ENCODE data around the gene SMARCA4. TPM values are rescaled to one million over a fixed set of nuclear protein-coding genes. Genes with fewer than 3 reads are reported as not detected.

SMARCA4 gene
- polyA plus RNA-seq, 4 donors = 54.6 to 71.6 (median 66.1) TPM

DNA sequence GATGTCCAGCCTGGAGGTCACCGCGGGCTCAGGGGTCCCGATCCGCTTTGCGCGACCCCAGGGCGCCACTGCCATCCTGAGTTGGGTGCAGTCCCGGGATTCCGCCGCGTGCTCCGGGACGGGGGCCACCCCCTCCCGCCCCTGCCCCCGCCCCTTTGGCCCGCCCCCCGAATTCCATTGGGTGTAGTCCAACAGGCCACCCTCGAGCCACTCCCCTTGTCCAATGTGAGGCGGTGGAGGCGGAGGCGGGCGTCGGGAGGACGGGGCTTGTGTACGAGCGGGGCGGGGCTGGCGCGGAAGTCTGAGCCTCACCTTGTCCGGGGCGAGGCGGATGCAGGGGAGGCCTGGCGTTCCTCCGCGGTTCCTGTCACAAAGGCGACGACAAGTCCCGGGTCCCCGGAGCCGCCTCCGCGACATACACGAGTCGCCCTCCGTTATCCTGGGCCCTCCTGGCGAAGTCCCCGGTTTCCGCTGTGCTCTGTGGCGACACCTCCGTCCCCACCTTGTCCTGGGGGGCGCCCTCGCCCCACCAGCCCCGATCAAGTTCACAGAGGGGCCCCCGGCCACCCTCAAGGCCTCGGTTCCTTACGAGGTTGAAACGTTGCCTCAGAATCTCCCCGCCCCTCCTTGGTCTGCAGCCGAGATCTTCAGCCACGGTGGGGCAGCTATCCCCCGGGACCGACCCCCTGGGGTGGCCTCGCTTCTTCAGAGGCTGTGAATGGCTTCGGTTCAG, 129.6 kb downstream of the SMARCA4 start:
- H3K9me3 ChIP-seq (ENCODE audit: control insufficient read depth in 2 of 2, insufficient read depth in 1 of 2, low read depth in 1 of 2, low read length in 1 of 2) = no peaks in the 10 kb centered on the region
- peak overlapping the region; percentile 98 to 100 (median 99) for H3K27ac ChIP-seq (ENCODE audit: low read depth in 1 of 3, low read length in 2 of 3)
- H3K27me3 ChIP-seq (ENCODE audit: control insufficient read depth in 3 of 3, insufficient read depth in 3 of 3, low read length in 3 of 3) = no peaks in the 10 kb centered on the region
- peaks cover 0 to 23% (median 2%) of the 10 kb centered on the region in 3 donors for H3K36me3 ChIP-seq (ENCODE audit: control insufficient read depth in 3 of 3, insufficient read depth in 2 of 3, low read depth in 1 of 3, low read length in 3 of 3)
- 0 to 1% (median 0%) methylated on average over 24 to 64 of the region's 64 CpGs for WGBS, 3 donors
- DNase-seq = peak; percentile 97 to 99
- peaks cover 2 to 28% (median 11%) of the 10 kb centered on the region in 3 donors for H3K4me1 ChIP-seq (ENCODE audit: control insufficient read depth in 3 of 3, insufficient read depth in 2 of 3, low read depth in 1 of 3, low read length in 2 of 3)
- no peak for FAIRE-seq
- peak overlapping the region; percentile 81 to 83 (median 82) for H3K4me3 ChIP-seq (ENCODE audit: low read depth in 1 of 3, low read length in 3 of 3)

GRCh38 chr19:11090997-11091702, 130.3 kb downstream of the SMARCA4 start:
- DNase-seq (peak in 1 of 2 donors; percentile 24), FAIRE-seq (no peak)

GRCh38 chr19:11091703-11092153, 130.9 kb downstream of the SMARCA4 start:
- Histone ChIP-seq H3K36me3 (ENCODE audit: control insufficient read depth in 3 of 3, insufficient read depth in 2 of 3, low read depth in 1 of 3, low read length in 3 of 3) (peaks cover 0 to 35% (median 2%) of the 10 kb centered on the region in 3 donors), H3K27me3 (ENCODE audit: control insufficient read depth in 3 of 3, insufficient read depth in 3 of 3, low read length in 3 of 3) (no peaks in the 10 kb centered on the region), H3K4me1 (ENCODE audit: control insufficient read depth in 3 of 3, insufficient read depth in 2 of 3, low read depth in 1 of 3, low read length in 2 of 3) (peaks cover 2 to 38% (median 21%) of the 10 kb centered on the region in 3 donors), H3K9me3 (ENCODE audit: control insufficient read depth in 2 of 2, insufficient read depth in 1 of 2, low read depth in 1 of 2, low read length in 1 of 2) (no peaks in the 10 kb centered on the region), H3K27ac (ENCODE audit: low read depth in 1 of 3, low read length in 2 of 3) (peak overlapping the region; percentile 98 to 100 (median 99)), H3K4me3 (ENCODE audit: low read depth in 1 of 3, low read length in 3 of 3) (peak overlapping the region in 2 of 3 donors; percentile 66 to 82)
- DNase-seq = peak; percentile 82 to 83
- 2 to 25% (median 5%) methylated on average over 8 of the region's 8 CpGs for WGBS, 3 donors
- no peak for FAIRE-seq

More at GRCh38 chr19:11090997-11091702, 130.3 kb downstream of the SMARCA4 start:
- Histone ChIP-seq H3K4me3 (ENCODE audit: low read depth in 1 of 3, low read length in 3 of 3) (peak overlapping the region; percentile 66 to 82 (median 81)), H3K36me3 (ENCODE audit: control insufficient read depth in 3 of 3, insufficient read depth in 2 of 3, low read depth in 1 of 3, low read length in 3 of 3) (peaks cover 0 to 30% (median 2%) of the 10 kb centered on the region in 3 donors), H3K27me3 (ENCODE audit: control insufficient read depth in 3 of 3, insufficient read depth in 3 of 3, low read length in 3 of 3) (no peaks in the 10 kb centered on the region), H3K4me1 (ENCODE audit: control insufficient read depth in 3 of 3, insufficient read depth in 2 of 3, low read depth in 1 of 3, low read length in 2 of 3) (peaks cover 2 to 32% (median 16%) of the 10 kb centered on the region in 3 donors), H3K27ac (ENCODE audit: low read depth in 1 of 3, low read length in 2 of 3) (peak overlapping the region; percentile 98 to 100 (median 99)), H3K9me3 (ENCODE audit: control insufficient read depth in 2 of 2, insufficient read depth in 1 of 2, low read depth in 1 of 2, low read length in 1 of 2) (no peaks in the 10 kb centered on the region)
- WGBS, 3 donors = 11 to 29% (median 13%) methylated on average over 11 of the region's 11 CpGs

- Histone ChIP-seq H3K27ac (ENCODE audit: low read depth in 1 of 3, low read length in 2 of 3) (peak overlapping the region; percentile 98 to 100 (median 99)), H3K27me3 (ENCODE audit: control insufficient read depth in 3 of 3, insufficient read depth in 3 of 3, low read length in 3 of 3) (no peaks in the 10 kb centered on the region), H3K9me3 (ENCODE audit: control insufficient read depth in 2 of 2, insufficient read depth in 1 of 2, low read depth in 1 of 2, low read length in 1 of 2) (no peaks in the 10 kb centered on the region), H3K36me3 (ENCODE audit: control insufficient read depth in 3 of 3, insufficient read depth in 2 of 3, low read depth in 1 of 3, low read length in 3 of 3) (peaks cover 0 to 40% (median 2%) of the 10 kb centered on the region in 3 donors), H3K4me3 (ENCODE audit: low read depth in 1 of 3, low read length in 3 of 3) (peak overlapping the region in 1 of 3 donors; percentile 66), H3K4me1 (ENCODE audit: control insufficient read depth in 3 of 3, insufficient read depth in 2 of 3, low read depth in 1 of 3, low read length in 2 of 3) (peaks cover 2 to 38% (median 23%) of the 10 kb centered on the region in 3 donors)
- FAIRE-seq (no peak), DNase-seq (peak; percentile 70 to 73)
- 11 to 30% (median 12%) methylated on average over 6 of the region's 6 CpGs for WGBS, 3 donors
Measured at GRCh38 chr19:11092181-11092538, 131.3 kb downstream of the SMARCA4 start.

GRCh38 chr19:11093689-11094238, 132.9 kb downstream of the SMARCA4 start:
- no peak for FAIRE-seq
- Histone ChIP-seq H3K9me3 (ENCODE audit: control insufficient read depth in 2 of 2, insufficient read depth in 1 of 2, low read depth in 1 of 2, low read length in 1 of 2) (peaks cover 0 to 6% of the 10 kb centered on the region in 2 donors), H3K4me3 (ENCODE audit: low read depth in 1 of 3, low read length in 3 of 3) (no peak overlapping the region), H3K4me1 (ENCODE audit: control insufficient read depth in 3 of 3, insufficient read depth in 2 of 3, low read depth in 1 of 3, low read length in 2 of 3) (peaks cover 2 to 35% (median 19%) of the 10 kb centered on the region in 3 donors), H3K27ac (ENCODE audit: low read depth in 1 of 3, low read length in 2 of 3) (peak overlapping the region; percentile 86 to 100 (median 88)), H3K36me3 (ENCODE audit: control insufficient read depth in 3 of 3, insufficient read depth in 2 of 3, low read depth in 1 of 3, low read length in 3 of 3) (peaks cover 0 to 50% (median 2%) of the 10 kb centered on the region in 3 donors), H3K27me3 (ENCODE audit: control insufficient read depth in 3 of 3, insufficient read depth in 3 of 3, low read length in 3 of 3) (no peaks in the 10 kb centered on the region)
- no peak for DNase-seq
- WGBS, 3 donors = 86 to 94% (median 86%) methylated on average over 14 to 15 of the region's 15 CpGs

- no peak for FAIRE-seq
- H3K27me3 ChIP-seq (ENCODE audit: control insufficient read depth in 3 of 3, insufficient read depth in 3 of 3, low read length in 3 of 3) = no peaks in the 10 kb centered on the region
- peaks cover 0 to 7% of the 10 kb centered on the region in 2 donors for H3K9me3 ChIP-seq (ENCODE audit: control insufficient read depth in 2 of 2, insufficient read depth in 1 of 2, low read depth in 1 of 2, low read length in 1 of 2)
- peaks cover 0 to 54% (median 2%) of the 10 kb centered on the region in 3 donors for H3K36me3 ChIP-seq (ENCODE audit: control insufficient read depth in 3 of 3, insufficient read depth in 2 of 3, low read depth in 1 of 3, low read length in 3 of 3)
- peaks cover 2 to 35% (median 19%) of the 10 kb centered on the region in 3 donors for H3K4me1 ChIP-seq (ENCODE audit: control insufficient read depth in 3 of 3, insufficient read depth in 2 of 3, low read depth in 1 of 3, low read length in 2 of 3)
- peak overlapping the region; percentile 88 to 100 (median 97) for H3K27ac ChIP-seq (ENCODE audit: low read depth in 1 of 3, low read length in 2 of 3)
- 62 to 70% (median 63%) methylated on average over 4 of the region's 4 CpGs for WGBS, 3 donors
- no peak overlapping the region for H3K4me3 ChIP-seq (ENCODE audit: low read depth in 1 of 3, low read length in 3 of 3)
- no peak for DNase-seq
Measured at GRCh38 chr19:11094520-11094894, 133.7 kb downstream of the SMARCA4 start.

- FAIRE-seq = no peak
- 51 to 62% (median 53%) methylated on average over 10 of the region's 10 CpGs for WGBS, 3 donors
- H3K27ac ChIP-seq (ENCODE audit: low read depth in 1 of 3, low read length in 2 of 3) = peak overlapping the region; percentile 88 to 100 (median 97)
- H3K9me3 ChIP-seq (ENCODE audit: control insufficient read depth in 2 of 2, insufficient read depth in 1 of 2, low read depth in 1 of 2, low read length in 1 of 2) = peaks cover 0 to 7% of the 10 kb centered on the region in 2 donors
- H3K4me3 ChIP-seq (ENCODE audit: low read depth in 1 of 3, low read length in 3 of 3) = no peak overlapping the region
- peak; percentile 47 to 52 for DNase-seq
- no peaks in the 10 kb centered on the region for H3K27me3 ChIP-seq (ENCODE audit: control insufficient read depth in 3 of 3, insufficient read depth in 3 of 3, low read length in 3 of 3)
- H3K36me3 ChIP-seq (ENCODE audit: control insufficient read depth in 3 of 3, insufficient read depth in 2 of 3, low read depth in 1 of 3, low read length in 3 of 3) = peaks cover 0 to 62% (median 12%) of the 10 kb centered on the region in 3 donors
- peaks cover 2 to 34% (median 19%) of the 10 kb centered on the region in 3 donors for H3K4me1 ChIP-seq (ENCODE audit: control insufficient read depth in 3 of 3, insufficient read depth in 2 of 3, low read depth in 1 of 3, low read length in 2 of 3)
Measured at GRCh38 chr19:11096210-11096841, 135.5 kb downstream of the SMARCA4 start.

Data from small intestine (tissue), 7 donors.